Gastroesophageal sphincter (tissue), 2 donors: ENCODE results near the gene DZIP3.

Source experiments
- EP300 ChIP-seq: sonication (generic); formaldehyde crosslinking; IDR thresholded peaks from one replicate; pipeline ENCODE4 v1.6.1; 2017; ENCODE audit warnings: antibody characterized with exemption, mild to moderate bottlenecking
- POLR2A ChIP-seq, 2 donors: fragments of 450-650 bp; IDR thresholded peaks; one replicate each; pipeline ENCODE4 v1.6.1; 2017; ENCODE audit warnings: antibody characterized with exemption in 2 of 2, mild to moderate bottlenecking in 2 of 2, moderate library complexity in 1 of 2

DNA sequence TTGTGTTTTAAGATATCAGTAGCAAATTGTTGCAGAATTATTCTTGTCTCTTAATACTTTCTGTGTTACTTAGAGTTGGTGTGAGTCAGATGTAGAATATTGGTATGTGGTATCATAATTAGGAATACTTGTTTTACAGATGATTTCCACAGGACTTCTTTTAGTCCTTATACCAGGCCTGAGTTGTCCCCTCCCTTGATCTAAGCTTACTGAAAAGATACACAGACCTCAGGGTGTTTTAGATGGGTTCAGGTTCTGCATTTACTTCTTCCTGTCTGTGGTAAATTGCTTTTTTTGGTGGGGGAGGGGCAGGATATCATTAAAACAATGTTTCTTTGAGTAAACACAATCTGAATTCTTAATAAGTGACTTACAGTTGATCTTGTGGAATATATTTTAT is 14.2 kb downstream of the DZIP3 start:
- TF ChIP-seq EP300 (no peak), POLR2A (IDR thresholded peaks at IDR 0.05) (no peak)
